ENCODE measurements around the gene RFC1. TPM values are rescaled to one million over a fixed set of nuclear protein-coding genes. Genes with fewer than 3 reads are reported as not detected.

RFC1 gene
- total RNA-seq, 6 experiments from 2014 or later = 17.5 to 29.7 (median 24.6) TPM

- no peaks in the 10 kb centered on the region for H3K4me1 ChIP-seq
- 100% methylated on average over 2 of the region's 2 CpGs for WGBS (ENCODE audit: insufficient coverage, low coverage, low lambda C conversion rate, missing lambda C conversion rate)
- intact Hi-C loops (cut with DNase I) = no loop called here
- no peaks in the 10 kb centered on the region for H3K27me3 ChIP-seq
- H3K9me3 ChIP-seq = no peaks in the 10 kb centered on the region
- DNase-seq (no peak), ATAC-seq (peak in 1 of 4 donors; percentile 13)
- H3K4me3 ChIP-seq = no peak overlapping the region
- H3K27ac ChIP-seq = no peak overlapping the region
- no peak for TF ChIP-seq POLR2A (IDR thresholded peaks at IDR 0.05)
- no peak for TF ChIP-seq CTCF (IDR thresholded peaks at IDR 0.05)
- peaks cover 0 to 47% (median 10%) of the 10 kb centered on the region in 4 donors for H3K36me3 ChIP-seq
These were observed 80.3 kb downstream of the RFC1 start for GRCh38 chr4:39285853-39286252.

GRCh38 chr4:39285111-39285795, 80.9 kb downstream of the RFC1 start:
- H3K27me3 ChIP-seq = no peaks in the 10 kb centered on the region
- ATAC-seq = peak in 2 of 4 donors; percentile 30 to 36

DNA sequence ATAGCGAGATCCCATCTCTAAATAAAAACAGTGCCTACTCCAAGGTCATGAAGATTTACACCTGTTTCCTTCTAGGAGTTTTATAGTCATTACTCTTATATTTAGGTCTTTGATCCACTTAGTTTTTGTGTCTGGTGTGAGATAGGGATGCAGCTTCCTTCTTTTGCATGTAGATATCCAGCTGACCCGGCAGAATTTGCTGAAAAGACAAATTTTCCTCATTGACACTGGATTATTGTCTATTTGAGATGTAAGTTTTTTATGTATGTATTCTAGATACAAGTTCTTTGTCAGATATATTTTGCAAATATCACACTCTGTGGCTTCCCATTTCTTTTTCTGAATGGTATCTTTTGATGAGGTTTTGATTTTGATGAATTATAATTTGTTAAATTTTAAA, 85.4 kb downstream of the RFC1 start:
- H3K27me3 ChIP-seq = no peaks in the 10 kb centered on the region
- 78% methylated on average over 1 of the region's 2 CpGs for WGBS (ENCODE audit: insufficient coverage, low coverage, low lambda C conversion rate, missing lambda C conversion rate)
- DNase-seq = no peak
- H3K4me3 ChIP-seq = no peak overlapping the region
- H3K4me1 ChIP-seq = no peaks in the 10 kb centered on the region
- H3K9me3 ChIP-seq = no peaks in the 10 kb centered on the region
- peaks cover 0 to 31% (median under 1%) of the 10 kb centered on the region in 4 donors for H3K36me3 ChIP-seq
- intact Hi-C loops (cut with DNase I) = no loop called here
- TF ChIP-seq CTCF (IDR thresholded peaks at IDR 0.05) (no peak), POLR2A (IDR thresholded peaks at IDR 0.05) (no peak)
- H3K27ac ChIP-seq = no peak overlapping the region
- no peak for ATAC-seq

More at GRCh38 chr4:39285111-39285795, 80.9 kb downstream of the RFC1 start:
- H3K36me3 ChIP-seq = peaks cover 0 to 45% (median 10%) of the 10 kb centered on the region in 4 donors
- H3K4me3 ChIP-seq = no peak overlapping the region
- no peak overlapping the region for H3K27ac ChIP-seq
- WGBS (ENCODE audit: insufficient coverage, low coverage, low lambda C conversion rate, missing lambda C conversion rate) = 58% methylated on average over 7 of the region's 7 CpGs
- no peak for TF ChIP-seq CTCF (IDR thresholded peaks at IDR 0.05)
- no peak for TF ChIP-seq POLR2A (IDR thresholded peaks at IDR 0.05)
- DNase-seq = no peak
- H3K4me1 ChIP-seq = no peaks in the 10 kb centered on the region
- intact Hi-C loops (cut with DNase I) = no loop called here
- H3K9me3 ChIP-seq = no peaks in the 10 kb centered on the region

GRCh38 chr4:39279416-39279815, 86.7 kb downstream of the RFC1 start:
- H3K9me3 ChIP-seq = no peaks in the 10 kb centered on the region
- peaks cover 0 to 32% (median 3%) of the 10 kb centered on the region in 4 donors for H3K36me3 ChIP-seq
- no peaks in the 10 kb centered on the region for H3K4me1 ChIP-seq
- ATAC-seq = peak in 1 of 4 donors; percentile 11
- no peak for DNase-seq
- H3K27ac ChIP-seq = no peak overlapping the region
- H3K4me3 ChIP-seq = no peak overlapping the region
- 96% methylated on average over 5 of the region's 5 CpGs for WGBS (ENCODE audit: insufficient coverage, low coverage, low lambda C conversion rate, missing lambda C conversion rate)
- H3K27me3 ChIP-seq = no peaks in the 10 kb centered on the region
- TF ChIP-seq POLR2A (IDR thresholded peaks at IDR 0.05) (no peak), CTCF (IDR thresholded peaks at IDR 0.05) (no peak)
- intact Hi-C loops (cut with DNase I) = no loop called here
